HepG2 (cell line): Measurements from ENCODE around the gene SLC66A3. TPM values are rescaled to one million over a fixed set of nuclear protein-coding genes. Genes with fewer than 3 reads are reported as not detected.

Experiments used
- ATAC-seq: fragments of 200-7000 bp; cut with Tn5 transposase; 3 replicates; pipeline ENCODE4 v1.9.1; 2020; ENCODE audit warnings: mild to moderate bottlenecking, moderate library complexity
- BruUV-seq: library from RNA; stranded (reverse); fragments of 400-500 nt; replicated peaks from 2 replicates; lab custom pipeline; 2021; lab: Mats Ljungman, UMichigan
- CTCF ChIA-PET: fragments of 300-600 bp; formaldehyde crosslinking; extraction: SDS; loops from one replicate; lab custom pipeline; 2021; ENCODE audit warnings: low total read pairs, inconsistent platforms, low intra/inter-chr PET ratio; lab: Yijun Ruan, JAX
- POLR2A ChIA-PET: fragments of 350-600 bp; sonication (Branson Sonifier 250); formaldehyde crosslinking; loops from one replicate; lab custom pipeline; 2020; ENCODE audit warnings: antibody characterized with exemption, inconsistent platforms; lab: Yijun Ruan, JAX
- DNase-seq: peaks from one replicate; pipeline ENCODE4 v3.0.0-alpha.2; 2015; ENCODE audit warnings: low spot score
- FAIRE-seq: peaks from 3 replicates; lab custom pipeline; 2011; peaks lifted over from hg19 to GRCh38; lab: Jason Lieb, UNC
- H2AFZ ChIP-seq: one replicate; pipeline ENCODE4 v1.6.1; 2011; ENCODE audit warnings: low read length, inconsistent platforms
- H3K27ac ChIP-seq: fragments of 300-600 bp; 3 replicates; pipeline ENCODE4 v1.8.0; 2011; ENCODE audit warnings: mixed run types, mild to moderate bottlenecking, mixed read lengths, low read length, inconsistent platforms; ENCODE audit not compliant: insufficient read depth; ENCODE audit errors: extremely low read length
- H3K27me3 ChIP-seq, 2 experiments: fragments of 200-600 bp in 1 of 2; 2 replicates in 1 of 2; 3 replicates in 1 of 2; pipeline versions ENCODE4 v1.6.0 to v1.8.0; 2011; ENCODE audit warnings: low read length in 2 of 2, mild to moderate bottlenecking in 2 of 2, moderate library complexity in 2 of 2, inconsistent platforms in 1 of 2; ENCODE audit not compliant: insufficient read depth in 2 of 2, control insufficient read depth in 1 of 2
- H3K36me3 ChIP-seq, 2 experiments: fragments of 200-600 bp in 1 of 2; replicated peaks in 1 of 2; 2 replicates in 1 of 2; 3 replicates in 1 of 2; pipeline versions ENCODE4 v1.5.1 to v1.8.0; 2011; ENCODE audit warnings: low read length in 2 of 2, inconsistent platforms in 1 of 2; ENCODE audit not compliant: insufficient read depth in 2 of 2, control insufficient read depth in 1 of 2
- H3K4me1 ChIP-seq: 2 replicates; pipeline ENCODE4 v1.5.1; 2012; ENCODE audit warnings: low read length, inconsistent platforms; ENCODE audit not compliant: insufficient read depth
- H3K4me2 ChIP-seq: 2 replicates; pipeline ENCODE4 v1.6.0; 2011; ENCODE audit warnings: low read depth, low read length, inconsistent platforms
- H3K4me3 ChIP-seq, 3 experiments: fragments of 200-600 bp in 1 of 3; sonication (generic), shearing (Covaris generic) in 1 of 3; replicated peaks in 1 of 3; 2 replicates each; pipeline ENCODE4 v1.5.1; 2011 to 2016; ENCODE audit warnings: low read length in 3 of 3, inconsistent platforms in 2 of 3, low read depth in 2 of 3, mild to moderate bottlenecking in 2 of 3, control low read depth in 1 of 3, mixed read lengths in 1 of 3; ENCODE audit not compliant: insufficient read depth in 1 of 3
- H3K79me2 ChIP-seq: one replicate; pipeline ENCODE4 v1.6.1; 2011; ENCODE audit warnings: low read length, inconsistent platforms; ENCODE audit not compliant: insufficient read depth
- H3K9ac ChIP-seq: 2 replicates; pipeline ENCODE4 v1.6.0; 2011; ENCODE audit warnings: mild to moderate bottlenecking, low read depth, low read length, inconsistent platforms; ENCODE audit not compliant: insufficient read depth
- H3K9me3 ChIP-seq: 2 replicates; pipeline ENCODE4 v1.5.1; 2012; ENCODE audit warnings: mild to moderate bottlenecking, low read length
- H4K20me1 ChIP-seq: 2 replicates; pipeline ENCODE4 v1.6.0; 2011; ENCODE audit warnings: inconsistent platforms, mild to moderate bottlenecking, low read length, moderate library complexity; ENCODE audit not compliant: insufficient read depth
- DMAP1 ChIP-seq: IDR thresholded peaks from 2 replicates; pipeline ENCODE4 v1.6.1; 2016
- IKZF1 ChIP-seq: fragments of 450-650 bp; IDR thresholded peaks from 2 replicates; pipeline ENCODE4 v1.7.1; 2016
- MIER3 ChIP-seq: IDR thresholded peaks from 2 replicates; pipeline ENCODE4 v1.6.1; 2016; ENCODE audit warnings: missing compliant biosample characterization, borderline replicate concordance
- PLRG1 ChIP-seq: fragments of 450-650 bp; conservative IDR thresholded peaks from 2 replicates; pipeline ENCODE4 v1.6.1; 2016
- REL ChIP-seq: sonication (generic); formaldehyde crosslinking; conservative IDR thresholded peaks from 2 replicates; pipeline ENCODE4 v1.8.0; 2022; ENCODE audit warnings: mild to moderate bottlenecking, missing genetic modification reagents, moderate library complexity
- RFX3 ChIP-seq: IDR thresholded peaks from 2 replicates; pipeline ENCODE4 v1.6.1; 2016; ENCODE audit warnings: missing biosample characterization, missing genetic modification reagents
- SIN3B ChIP-seq: fragments of 150-350 bp; IDR thresholded peaks from 2 replicates; pipeline ENCODE4 v1.6.1; 2014; ENCODE audit warnings: low read length
- TEAD2 ChIP-seq: sonication (generic); formaldehyde crosslinking; IDR thresholded peaks from 2 replicates; pipeline ENCODE4 v1.9.0; 2021; ENCODE audit warnings: missing genetic modification reagents
- YEATS4 ChIP-seq: sonication (generic); formaldehyde crosslinking; IDR thresholded peaks from 2 replicates; pipeline ENCODE4 v1.4.0; 2020; ENCODE audit warnings: missing genetic modification reagents, borderline replicate concordance
- ZFP36L2 ChIP-seq: sonication (generic); formaldehyde crosslinking; IDR thresholded peaks from 2 replicates; pipeline ENCODE4 v1.4.0; 2020; ENCODE audit warnings: missing genetic modification reagents
- ZFP62 ChIP-seq: sonication (generic); formaldehyde crosslinking; IDR thresholded peaks from 2 replicates; pipeline ENCODE4 v1.4.0; 2020; ENCODE audit warnings: missing genetic modification reagents
- ZNF138 ChIP-seq: sonication (generic); formaldehyde crosslinking; IDR thresholded peaks from 2 replicates; pipeline ENCODE4 v1.5.0; 2020; ENCODE audit warnings: mild to moderate bottlenecking, low read depth, missing genetic modification reagents
- ZNF251 ChIP-seq: sonication (generic); formaldehyde crosslinking; IDR thresholded peaks from 2 replicates; pipeline ENCODE4 v1.9.0; 2021; ENCODE audit warnings: mild to moderate bottlenecking, missing genetic modification reagents
- ZNF317 ChIP-seq: sonication (generic); formaldehyde crosslinking; IDR thresholded peaks from 2 replicates; pipeline ENCODE4 v1.5.0; 2020; ENCODE audit warnings: mild to moderate bottlenecking, missing genetic modification reagents
- ZNF350 ChIP-seq: sonication (generic); formaldehyde crosslinking; IDR thresholded peaks from 2 replicates; pipeline ENCODE4 v1.4.0; 2020; ENCODE audit warnings: mild to moderate bottlenecking, low read depth, missing genetic modification reagents, borderline replicate concordance
- ZNF552 ChIP-seq: sonication (generic); formaldehyde crosslinking; IDR thresholded peaks from 2 replicates; pipeline ENCODE4 v1.9.0; 2022; ENCODE audit warnings: missing genetic modification reagents, mild to moderate bottlenecking, borderline replicate concordance
- ZNF556 ChIP-seq: sonication (generic); formaldehyde crosslinking; IDR thresholded peaks from 2 replicates; pipeline ENCODE4 v1.4.0; 2020; ENCODE audit warnings: mild to moderate bottlenecking, missing genetic modification reagents, borderline replicate concordance
- WGBS: methylation state at CpG from one replicate; pipeline ENCODE4 v1.1.6; 2017; ENCODE audit warnings: low lambda C conversion rate; 5-methylcytosine and 5-hydroxymethylcytosine counted together
- in situ Hi-C: cut with HindIII; loops from 2 replicates; pipeline ENCODE4 v1.10.0; 2017; ENCODE audit warnings: low pct_unique_long_range_greater_than_20kb; ENCODE audit not compliant: extremely low pct_ligation_motif_present
- intact Hi-C: fragments of 100-400 bp; cut with micrococcal nuclease; formaldehyde crosslinking; loops from one replicate; pipeline ENCODE4 v1.10.0; 2022; ENCODE audit not compliant: unreplicated experiment
- polyA plus RNA-seq, 8 experiments: library from polyadenylated mRNA; depleted of rRNA in 3 of 8; stranded (reverse) in 7 of 8; unstranded in 1 of 8; fragments of >200 nt; fragmentation: Illumina TruSeq in 4 of 8; extraction: Trizol in 4 of 8; gene quantifications; 2 replicates each; pipeline versions ENCODE4 v1.2.1 to v1.2.3, GENCODE V29; 2011 to 2016; ENCODE audit warnings: low read depth in 4 of 8, missing spikeins in 1 of 8, mixed read lengths in 1 of 8; ENCODE audit not compliant: insufficient read depth in 1 of 8
- total RNA-seq, 5 experiments: library from RNA; depleted of rRNA; stranded (reverse); fragments of >200 nt; fragmentation: Illumina TruSeq; extraction: Trizol; gene quantifications; 2 replicates each; pipeline ENCODE4 v1.2.3, GENCODE V29; 2016; ENCODE audit warnings: low read depth in 1 of 5
- TF ChIP-seq, protein P1 (sequence below): sonication (generic); formaldehyde crosslinking; IDR thresholded peaks from 2 replicates; pipeline ENCODE4 v1.5.0; 2020; ENCODE audit warnings: mild to moderate bottlenecking, missing genetic modification reagents
- TF ChIP-seq, protein P2 (sequence below): sonication (generic); formaldehyde crosslinking; IDR thresholded peaks from 2 replicates; pipeline ENCODE4 v1.8.0; 2022; ENCODE audit warnings: mild to moderate bottlenecking, missing genetic modification reagents; ENCODE audit not compliant: insufficient replicate concordance
- TF ChIP-seq, protein P3 (sequence below): sonication (generic); formaldehyde crosslinking; IDR thresholded peaks from 2 replicates; pipeline ENCODE4 v1.4.0; 2020; ENCODE audit warnings: low read depth, mild to moderate bottlenecking, missing genetic modification reagents

Gene SLC66A3
- total and polyA plus RNA-seq, 2 of the 13 experiments (the other 11 are each of a cell fraction or from before 2014, with no cell fraction given): 2.2 to 3.7 TPM

DNA sequence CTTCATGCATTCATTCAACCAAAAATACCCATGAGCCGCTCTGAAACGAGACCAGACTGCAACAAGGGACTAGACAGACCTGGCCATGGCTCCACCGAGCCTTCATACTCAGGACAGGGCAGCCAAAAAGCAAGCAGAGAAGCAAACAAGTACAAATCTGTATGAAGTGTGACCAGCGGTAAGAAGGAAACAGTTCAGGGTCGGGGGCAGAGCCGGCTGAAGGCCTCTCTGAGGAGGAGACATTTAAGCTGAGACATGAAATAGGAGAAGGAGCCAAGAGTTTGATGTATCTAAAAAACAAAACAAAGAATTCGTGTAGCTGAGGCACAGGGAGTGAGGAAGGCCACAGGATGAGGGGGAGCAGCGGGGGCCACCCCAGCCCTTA, 21.3 kb upstream of the SLC66A3 start (continued):
- TF ChIP-seq, protein P1, sequence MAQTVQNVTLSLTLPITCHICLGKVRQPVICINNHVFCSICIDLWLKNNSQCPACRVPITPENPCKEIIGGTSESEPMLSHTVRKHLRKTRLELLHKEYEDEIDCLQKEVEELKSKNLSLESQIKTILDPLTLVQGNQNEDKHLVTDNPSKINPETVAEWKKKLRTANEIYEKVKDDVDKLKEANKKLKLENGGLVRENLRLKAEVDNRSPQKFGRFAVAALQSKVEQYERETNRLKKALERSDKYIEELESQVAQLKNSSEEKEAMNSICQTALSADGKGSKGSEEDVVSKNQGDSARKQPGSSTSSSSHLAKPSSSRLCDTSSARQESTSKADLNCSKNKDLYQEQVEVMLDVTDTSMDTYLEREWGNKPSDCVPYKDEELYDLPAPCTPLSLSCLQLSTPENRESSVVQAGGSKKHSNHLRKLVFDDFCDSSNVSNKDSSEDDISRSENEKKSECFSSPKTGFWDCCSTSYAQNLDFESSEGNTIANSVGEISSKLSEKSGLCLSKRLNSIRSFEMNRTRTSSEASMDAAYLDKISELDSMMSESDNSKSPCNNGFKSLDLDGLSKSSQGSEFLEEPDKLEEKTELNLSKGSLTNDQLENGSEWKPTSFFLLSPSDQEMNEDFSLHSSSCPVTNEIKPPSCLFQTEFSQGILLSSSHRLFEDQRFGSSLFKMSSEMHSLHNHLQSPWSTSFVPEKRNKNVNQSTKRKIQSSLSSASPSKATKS (CRISPR knock-in tag): no peak
- TF ChIP-seq YEATS4 (CRISPR knock-in tag) (0 out of 2 replicates have a peak, but pooled peaks have one; percentile 27), ZNF138 (CRISPR knock-in tag) (no peak), DMAP1 (CRISPR knock-in tag) (no peak), RFX3 (CRISPR knock-in tag) (no peak)

DNA sequence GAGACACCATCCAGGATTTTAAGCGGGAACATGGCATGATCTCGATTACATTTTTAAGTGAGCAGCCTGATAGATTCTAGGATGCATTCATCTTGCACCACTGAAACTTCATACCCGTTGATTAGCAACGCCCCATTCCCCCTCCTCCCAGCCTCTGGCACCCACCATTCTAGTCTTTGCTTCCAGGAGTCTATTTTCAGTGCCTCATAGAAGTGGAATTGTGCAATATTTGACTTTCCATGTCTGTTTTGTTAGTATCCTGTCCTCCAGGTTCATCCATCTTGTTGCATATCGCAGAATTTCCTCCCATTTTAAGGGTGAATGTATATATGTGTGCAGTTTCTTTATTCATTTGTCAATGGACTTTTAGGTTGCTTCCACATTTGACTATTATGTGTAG, 20.9 kb upstream of the SLC66A3 start:
- Histone ChIP-seq H3K4me3 (peak overlapping the region in 2 of 3 experiments; percentile 60 to 85; a peak in 4 of 6 replicates), H2AFZ (no peak overlapping the region), H3K36me3 (no peaks in the 10 kb centered on the region), H3K9ac (no peak overlapping the region), H3K79me2 (no peaks in the 10 kb centered on the region), H3K4me1 (peaks cover 50% of the 10 kb centered on the region), H3K27ac (no peak overlapping the region), H3K27me3 (peaks cover 2 to 22% of the 10 kb centered on the region in 2 experiments; a peak in 4 of 5 replicates), H4K20me1 (no peaks in the 10 kb centered on the region), H3K9me3 (no peaks in the 10 kb centered on the region), H3K4me2 (peak overlapping the region; percentile 99)
- 6% methylated on average over 5 of the region's 5 CpGs for WGBS
- intact Hi-C loops: loop anchor here (5.0 to 10.0 kb wide), 4 partner anchors 43 to 448 kb away; partner anchors contain the start of gene ROCK2
- POLR2A ChIA-PET: interaction anchor here (2.2 kb wide), 1 partner anchor 21 kb away, joined by 18 read pairs; the partner anchor contains the start of gene SLC66A3
- in situ Hi-C loops: loop anchor here (5.0 to 10.0 kb wide), 2 partner anchors 313 to 450 kb away; no protein-coding TSS in a partner anchor
- no TSS peak for BruUV-seq
- peak; percentile 63 for FAIRE-seq
- DNase-seq: peak; percentile 68
- CTCF ChIA-PET: no interaction called here
- ATAC-seq: no peak
- TF ChIP-seq, protein P2, sequence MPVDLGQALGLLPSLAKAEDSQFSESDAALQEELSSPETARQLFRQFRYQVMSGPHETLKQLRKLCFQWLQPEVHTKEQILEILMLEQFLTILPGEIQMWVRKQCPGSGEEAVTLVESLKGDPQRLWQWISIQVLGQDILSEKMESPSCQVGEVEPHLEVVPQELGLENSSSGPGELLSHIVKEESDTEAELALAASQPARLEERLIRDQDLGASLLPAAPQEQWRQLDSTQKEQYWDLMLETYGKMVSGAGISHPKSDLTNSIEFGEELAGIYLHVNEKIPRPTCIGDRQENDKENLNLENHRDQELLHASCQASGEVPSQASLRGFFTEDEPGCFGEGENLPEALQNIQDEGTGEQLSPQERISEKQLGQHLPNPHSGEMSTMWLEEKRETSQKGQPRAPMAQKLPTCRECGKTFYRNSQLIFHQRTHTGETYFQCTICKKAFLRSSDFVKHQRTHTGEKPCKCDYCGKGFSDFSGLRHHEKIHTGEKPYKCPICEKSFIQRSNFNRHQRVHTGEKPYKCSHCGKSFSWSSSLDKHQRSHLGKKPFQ (CRISPR knock-in tag): no peak
- TF ChIP-seq ZFP36L2 (CRISPR knock-in tag) (no peak), ZNF552 (CRISPR knock-in tag) (no peak), PLRG1 (no peak), SIN3B (no peak), TEAD2 (CRISPR knock-in tag) (no peak), ZNF556 (CRISPR knock-in tag) (no peak), ZFP62 (CRISPR knock-in tag) (no peak), ZNF350 (CRISPR knock-in tag) (no peak), IKZF1 (no peak), REL (no peak), ZNF251 (CRISPR knock-in tag) (no peak), ZNF317 (CRISPR knock-in tag) (no peak), MIER3 (CRISPR knock-in tag) (peak; percentile 34; the same call in 1 of the 2 replicates)
- TF ChIP-seq, protein P3, sequence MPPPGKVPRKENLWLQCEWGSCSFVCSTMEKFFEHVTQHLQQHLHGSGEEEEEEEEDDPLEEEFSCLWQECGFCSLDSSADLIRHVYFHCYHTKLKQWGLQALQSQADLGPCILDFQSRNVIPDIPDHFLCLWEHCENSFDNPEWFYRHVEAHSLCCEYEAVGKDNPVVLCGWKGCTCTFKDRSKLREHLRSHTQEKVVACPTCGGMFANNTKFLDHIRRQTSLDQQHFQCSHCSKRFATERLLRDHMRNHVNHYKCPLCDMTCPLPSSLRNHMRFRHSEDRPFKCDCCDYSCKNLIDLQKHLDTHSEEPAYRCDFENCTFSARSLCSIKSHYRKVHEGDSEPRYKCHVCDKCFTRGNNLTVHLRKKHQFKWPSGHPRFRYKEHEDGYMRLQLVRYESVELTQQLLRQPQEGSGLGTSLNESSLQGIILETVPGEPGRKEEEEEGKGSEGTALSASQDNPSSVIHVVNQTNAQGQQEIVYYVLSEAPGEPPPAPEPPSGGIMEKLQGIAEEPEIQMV (CRISPR knock-in tag): no peak
